ENCODE measurements around the gene LHX4. TPM values are rescaled to one million over a fixed set of nuclear protein-coding genes. Genes with fewer than 3 reads are reported as not detected.

Gene LHX4
- total and polyA plus RNA-seq, 2 of the 13 experiments (the other 11 are each of a cell fraction or from before 2014, with no cell fraction given): 0.03 to 0.07 TPM

DNA sequence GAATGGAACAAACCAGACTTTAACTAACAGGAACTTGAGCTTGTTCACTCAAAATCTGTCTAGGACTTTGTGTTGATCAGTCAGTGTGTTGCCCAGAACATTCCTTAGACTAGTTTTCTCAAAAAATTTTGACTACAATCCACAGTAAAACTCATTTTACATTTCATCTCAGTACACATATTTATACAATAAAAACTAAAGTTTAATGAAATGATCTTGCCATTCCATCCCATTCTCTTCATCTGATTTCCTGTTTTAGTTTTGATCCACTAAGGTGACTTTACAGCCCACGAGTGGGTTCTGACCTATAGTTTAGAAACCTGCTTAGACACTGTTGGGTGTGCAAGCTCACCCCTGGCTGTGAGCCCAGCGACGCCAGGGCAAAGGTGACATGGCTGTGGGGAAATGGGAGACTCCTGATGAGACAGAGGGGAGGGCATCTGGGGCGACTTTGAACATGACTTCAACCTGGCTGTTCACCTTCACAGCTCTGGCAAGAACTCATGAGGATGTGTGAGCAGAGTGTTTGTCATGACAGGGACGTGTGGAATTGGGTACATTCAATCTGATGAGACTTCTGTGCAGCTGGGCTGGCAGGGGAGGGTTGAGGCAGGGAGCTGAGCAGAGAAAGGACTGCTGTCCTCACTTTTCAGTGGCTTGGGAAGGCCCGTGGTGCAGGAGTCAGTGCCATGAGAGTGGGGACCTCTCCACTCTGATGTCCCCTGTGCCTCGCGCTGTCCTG, 40.6 kb downstream of the LHX4 start (continued):
- TF ChIP-seq, protein P1, sequence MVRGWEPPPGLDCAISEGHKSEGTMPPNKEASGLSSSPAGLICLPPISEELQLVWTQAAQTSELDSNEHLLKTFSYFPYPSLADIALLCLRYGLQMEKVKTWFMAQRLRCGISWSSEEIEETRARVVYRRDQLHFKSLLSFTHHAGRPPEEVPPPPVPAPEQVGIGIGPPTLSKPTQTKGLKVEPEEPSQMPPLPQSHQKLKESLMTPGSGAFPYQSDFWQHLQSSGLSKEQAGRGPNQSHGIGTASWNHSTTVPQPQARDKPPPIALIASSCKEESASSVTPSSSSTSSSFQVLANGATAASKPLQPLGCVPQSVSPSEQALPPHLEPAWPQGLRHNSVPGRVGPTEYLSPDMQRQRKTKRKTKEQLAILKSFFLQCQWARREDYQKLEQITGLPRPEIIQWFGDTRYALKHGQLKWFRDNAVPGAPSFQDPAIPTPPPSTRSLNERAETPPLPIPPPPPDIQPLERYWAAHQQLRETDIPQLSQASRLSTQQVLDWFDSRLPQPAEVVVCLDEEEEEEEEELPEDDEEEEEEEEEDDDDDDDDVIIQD (CRISPR knock-in tag; IDR thresholded peaks at IDR 0.05; ENCODE audit: low read depth): no peak
- TF ChIP-seq MIER2 (CRISPR knock-in tag; IDR thresholded peaks at IDR 0.05) (no peak), SIN3B (IDR thresholded peaks at IDR 0.05; ENCODE audit: low read length) (no peak), NR2F6 (IDR thresholded peaks at IDR 0.05) (peak; percentile 62), NR2F6 (CRISPR knock-in tag; IDR thresholded peaks at IDR 0.05) (peak; percentile 72), HIVEP1 (CRISPR knock-in tag; IDR thresholded peaks at IDR 0.05) (peak; percentile 17; the same call in 1 of the 2 replicates), SNRNP70 (IDR thresholded peaks at IDR 0.05; ENCODE audit: low read depth, low read length) (no peak), EP300 (IDR thresholded peaks at IDR 0.05; ENCODE audit: low read depth in 2 of 2, low read length in 2 of 2) (no peak), EP300 (CRISPR knock-in tag; IDR thresholded peaks at IDR 0.05; ENCODE audit: borderline replicate concordance) (no peak), SOX5 (CRISPR knock-in tag; IDR thresholded peaks at IDR 0.05; ENCODE audit: borderline replicate concordance) (0 out of 2 replicates have a peak, but pooled peaks have one; percentile 15), MAF1 (CRISPR knock-in tag; IDR thresholded peaks at IDR 0.05; ENCODE audit: borderline replicate concordance) (no peak), TEAD3 (CRISPR knock-in tag; optimal IDR thresholded peaks at IDR 0.05; ENCODE audit: borderline replicate concordance) (no peak), CBFB (CRISPR knock-in tag; IDR thresholded peaks at IDR 0.05) (no peak), ZNF30 (CRISPR knock-in tag; IDR thresholded peaks at IDR 0.05) (no peak), FOSL2 (CRISPR knock-in tag; IDR thresholded peaks at IDR 0.05) (0 out of 2 replicates have a peak, but pooled peaks have one; percentile 21), ZNF776 (CRISPR knock-in tag; IDR thresholded peaks at IDR 0.05) (no peak), BORCS8-MEF2B (CRISPR knock-in tag; IDR thresholded peaks at IDR 0.05) (no peak), ZNF33A (CRISPR knock-in tag; IDR thresholded peaks at IDR 0.05; ENCODE audit: borderline replicate concordance) (no peak), NRL (CRISPR knock-in tag; IDR thresholded peaks at IDR 0.05; ENCODE audit: borderline replicate concordance) (0 out of 2 replicates have a peak, but pooled peaks have one; percentile 23)
- TF ChIP-seq, protein P2, sequence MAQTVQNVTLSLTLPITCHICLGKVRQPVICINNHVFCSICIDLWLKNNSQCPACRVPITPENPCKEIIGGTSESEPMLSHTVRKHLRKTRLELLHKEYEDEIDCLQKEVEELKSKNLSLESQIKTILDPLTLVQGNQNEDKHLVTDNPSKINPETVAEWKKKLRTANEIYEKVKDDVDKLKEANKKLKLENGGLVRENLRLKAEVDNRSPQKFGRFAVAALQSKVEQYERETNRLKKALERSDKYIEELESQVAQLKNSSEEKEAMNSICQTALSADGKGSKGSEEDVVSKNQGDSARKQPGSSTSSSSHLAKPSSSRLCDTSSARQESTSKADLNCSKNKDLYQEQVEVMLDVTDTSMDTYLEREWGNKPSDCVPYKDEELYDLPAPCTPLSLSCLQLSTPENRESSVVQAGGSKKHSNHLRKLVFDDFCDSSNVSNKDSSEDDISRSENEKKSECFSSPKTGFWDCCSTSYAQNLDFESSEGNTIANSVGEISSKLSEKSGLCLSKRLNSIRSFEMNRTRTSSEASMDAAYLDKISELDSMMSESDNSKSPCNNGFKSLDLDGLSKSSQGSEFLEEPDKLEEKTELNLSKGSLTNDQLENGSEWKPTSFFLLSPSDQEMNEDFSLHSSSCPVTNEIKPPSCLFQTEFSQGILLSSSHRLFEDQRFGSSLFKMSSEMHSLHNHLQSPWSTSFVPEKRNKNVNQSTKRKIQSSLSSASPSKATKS (CRISPR knock-in tag; IDR thresholded peaks at IDR 0.05): no peak
- TF ChIP-seq, protein P3, sequence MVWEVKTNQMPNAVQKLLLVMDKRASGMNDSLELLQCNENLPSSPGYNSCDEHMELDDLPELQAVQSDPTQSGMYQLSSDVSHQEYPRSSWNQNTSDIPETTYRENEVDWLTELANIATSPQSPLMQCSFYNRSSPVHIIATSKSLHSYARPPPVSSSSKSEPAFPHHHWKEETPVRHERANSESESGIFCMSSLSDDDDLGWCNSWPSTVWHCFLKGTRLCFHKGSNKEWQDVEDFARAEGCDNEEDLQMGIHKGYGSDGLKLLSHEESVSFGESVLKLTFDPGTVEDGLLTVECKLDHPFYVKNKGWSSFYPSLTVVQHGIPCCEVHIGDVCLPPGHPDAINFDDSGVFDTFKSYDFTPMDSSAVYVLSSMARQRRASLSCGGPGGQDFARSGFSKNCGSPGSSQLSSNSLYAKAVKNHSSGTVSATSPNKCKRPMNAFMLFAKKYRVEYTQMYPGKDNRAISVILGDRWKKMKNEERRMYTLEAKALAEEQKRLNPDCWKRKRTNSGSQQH (CRISPR knock-in tag; IDR thresholded peaks at IDR 0.05; ENCODE audit: low read depth): no peak
- TF ChIP-seq, protein P4, sequence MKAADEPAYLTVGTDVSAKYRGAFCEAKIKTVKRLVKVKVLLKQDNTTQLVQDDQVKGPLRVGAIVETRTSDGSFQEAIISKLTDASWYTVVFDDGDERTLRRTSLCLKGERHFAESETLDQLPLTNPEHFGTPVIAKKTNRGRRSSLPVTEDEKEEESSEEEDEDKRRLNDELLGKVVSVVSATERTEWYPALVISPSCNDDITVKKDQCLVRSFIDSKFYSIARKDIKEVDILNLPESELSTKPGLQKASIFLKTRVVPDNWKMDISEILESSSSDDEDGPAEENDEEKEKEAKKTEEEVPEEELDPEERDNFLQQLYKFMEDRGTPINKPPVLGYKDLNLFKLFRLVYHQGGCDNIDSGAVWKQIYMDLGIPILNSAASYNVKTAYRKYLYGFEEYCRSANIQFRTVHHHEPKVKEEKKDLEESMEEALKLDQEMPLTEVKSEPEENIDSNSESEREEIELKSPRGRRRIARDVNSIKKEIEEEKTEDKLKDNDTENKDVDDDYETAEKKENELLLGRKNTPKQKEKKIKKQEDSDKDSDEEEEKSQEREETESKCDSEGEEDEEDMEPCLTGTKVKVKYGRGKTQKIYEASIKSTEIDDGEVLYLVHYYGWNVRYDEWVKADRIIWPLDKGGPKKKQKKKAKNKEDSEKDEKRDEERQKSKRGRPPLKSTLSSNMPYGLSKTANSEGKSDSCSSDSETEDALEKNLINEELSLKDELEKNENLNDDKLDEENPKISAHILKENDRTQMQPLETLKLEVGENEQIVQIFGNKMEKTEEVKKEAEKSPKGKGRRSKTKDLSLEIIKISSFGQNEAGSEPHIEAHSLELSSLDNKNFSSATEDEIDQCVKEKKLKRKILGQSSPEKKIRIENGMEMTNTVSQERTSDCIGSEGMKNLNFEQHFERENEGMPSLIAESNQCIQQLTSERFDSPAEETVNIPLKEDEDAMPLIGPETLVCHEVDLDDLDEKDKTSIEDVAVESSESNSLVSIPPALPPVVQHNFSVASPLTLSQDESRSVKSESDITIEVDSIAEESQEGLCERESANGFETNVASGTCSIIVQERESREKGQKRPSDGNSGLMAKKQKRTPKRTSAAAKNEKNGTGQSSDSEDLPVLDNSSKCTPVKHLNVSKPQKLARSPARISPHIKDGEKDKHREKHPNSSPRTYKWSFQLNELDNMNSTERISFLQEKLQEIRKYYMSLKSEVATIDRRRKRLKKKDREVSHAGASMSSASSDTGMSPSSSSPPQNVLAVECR (CRISPR knock-in tag; IDR thresholded peaks at IDR 0.05; ENCODE audit: borderline replicate concordance): 0 out of 2 replicates have a peak, but pooled peaks have one; percentile 9
